GM19438 (cell line): ENCODE measurements around the gene CSHL1.

Experiments
- ATAC-seq: cut with Tn5 transposase; IDR thresholded peaks from one replicate; pipeline ENCODE4 v1.9.1; 2021; ENCODE audit warnings: low read depth; ENCODE audit not compliant: unreplicated experiment

CSHL1 gene

GRCh38 chr17:63911041-63911635, at the start of gene CSHL1:
Gene CSHL1, minus strand, starts transcription at chr17:63911258. Its CDS starts 62 bp downstream, at chr17:63911196.
- ATAC-seq = no peak

DNA sequence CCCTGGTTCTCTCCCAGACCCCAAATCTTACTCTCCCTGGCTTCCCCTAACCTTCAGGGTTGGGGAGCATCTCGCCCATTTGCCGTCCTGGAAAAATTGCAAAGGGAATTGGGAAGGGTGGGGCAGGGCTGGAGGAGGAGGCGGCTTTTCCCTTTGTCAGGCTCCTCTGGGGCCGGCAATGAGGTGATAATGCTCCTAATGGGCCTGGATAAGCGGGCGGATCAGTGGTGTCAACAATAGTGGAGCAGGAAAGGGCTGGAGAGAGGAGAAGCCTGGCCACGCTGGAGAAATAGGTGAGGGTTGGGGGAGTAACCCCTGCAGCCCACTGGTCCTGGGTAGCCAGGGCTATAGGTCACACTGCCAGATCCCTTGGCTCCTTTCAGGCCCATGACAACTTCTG, 49.4 kb upstream of the CSHL1 start:
- ATAC-seq = no peak

DNA sequence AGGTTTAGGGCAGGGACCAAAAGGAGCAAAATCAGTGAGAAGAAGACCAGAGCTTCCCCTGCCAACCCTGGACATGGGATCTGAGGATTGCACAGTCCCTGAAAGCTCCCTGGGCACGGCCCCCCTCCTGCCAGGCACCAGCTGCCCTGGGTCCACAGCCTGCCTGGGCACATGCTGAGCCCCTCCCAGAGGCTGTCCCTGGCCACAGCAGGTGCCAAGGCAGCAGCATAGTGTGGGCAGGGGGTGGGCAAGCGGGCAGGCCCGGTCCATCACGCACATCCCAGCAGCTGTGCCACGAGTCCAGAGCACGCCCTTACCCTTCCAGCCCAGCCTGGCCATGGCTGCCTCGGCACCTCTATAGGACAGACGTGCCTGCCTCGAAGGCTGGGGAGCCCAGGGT, 48.9 kb upstream of the CSHL1 start:
- no peak for ATAC-seq

- ATAC-seq = no peak
Observed at GRCh38 chr17:63956296-63956920, 45.4 kb upstream of the CSHL1 start.

DNA sequence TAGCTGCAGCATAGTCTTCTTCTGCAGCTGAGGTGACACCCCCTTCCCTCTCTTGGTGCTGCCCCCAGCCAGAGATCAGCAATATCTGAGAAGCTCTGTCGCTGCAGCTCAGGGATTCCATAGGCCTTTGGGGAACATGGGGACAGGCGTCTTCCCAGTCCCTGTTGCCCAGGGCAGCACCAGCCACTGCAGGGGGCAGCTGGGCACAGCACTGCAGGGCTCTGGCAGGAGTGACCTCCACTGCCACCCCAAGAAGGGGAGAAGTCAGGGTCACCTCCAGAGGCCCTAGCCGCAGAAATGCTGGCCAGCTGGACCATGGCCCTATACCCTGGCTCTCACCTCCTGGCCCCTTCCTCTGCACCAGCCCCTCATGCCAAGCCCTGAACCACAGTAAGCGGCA, 44.7 kb upstream of the CSHL1 start:
- no peak for ATAC-seq

- ATAC-seq = no peak
Observed at GRCh38 chr17:63955232-63955631, 44.2 kb upstream of the CSHL1 start.

DNA sequence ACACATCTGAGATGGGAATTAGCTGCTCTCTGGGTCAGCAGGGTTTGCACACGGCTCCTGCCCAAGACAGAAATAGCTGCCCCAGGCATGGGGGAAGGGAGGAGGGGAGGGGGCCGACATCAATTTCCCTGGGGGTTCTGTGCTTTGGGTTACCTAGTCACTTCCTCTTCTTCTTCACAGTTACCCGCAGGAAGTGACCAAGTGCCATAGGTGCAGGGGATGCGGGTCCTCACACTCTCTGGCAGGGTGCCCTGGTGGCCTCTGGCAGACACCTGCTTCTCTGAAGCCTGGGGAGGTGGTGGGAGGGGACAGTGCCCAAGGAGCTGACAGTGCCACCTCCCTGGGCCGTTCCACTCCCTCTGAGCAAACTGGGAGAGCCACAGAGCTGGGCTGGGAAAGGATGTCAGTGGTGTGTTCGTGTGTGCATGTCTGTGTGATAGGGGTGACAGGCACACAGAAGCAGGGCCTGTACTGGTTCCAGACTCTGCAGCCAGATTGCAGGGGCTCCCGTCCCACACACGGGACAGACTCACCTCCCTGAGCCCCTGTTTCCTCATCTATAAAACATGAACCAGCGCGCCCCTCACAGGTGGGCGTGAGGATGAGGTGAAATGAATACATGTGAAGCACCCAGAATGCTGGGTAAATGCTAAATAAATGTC, 43.5 kb upstream of the CSHL1 start:
- ATAC-seq = no peak

- ATAC-seq = no peak
Observed at GRCh38 chr17:63950940-63951907, 40.2 kb upstream of the CSHL1 start.

GRCh38 chr17:63949576-63950250, 38.7 kb upstream of the CSHL1 start:
- ATAC-seq = no peak

DNA sequence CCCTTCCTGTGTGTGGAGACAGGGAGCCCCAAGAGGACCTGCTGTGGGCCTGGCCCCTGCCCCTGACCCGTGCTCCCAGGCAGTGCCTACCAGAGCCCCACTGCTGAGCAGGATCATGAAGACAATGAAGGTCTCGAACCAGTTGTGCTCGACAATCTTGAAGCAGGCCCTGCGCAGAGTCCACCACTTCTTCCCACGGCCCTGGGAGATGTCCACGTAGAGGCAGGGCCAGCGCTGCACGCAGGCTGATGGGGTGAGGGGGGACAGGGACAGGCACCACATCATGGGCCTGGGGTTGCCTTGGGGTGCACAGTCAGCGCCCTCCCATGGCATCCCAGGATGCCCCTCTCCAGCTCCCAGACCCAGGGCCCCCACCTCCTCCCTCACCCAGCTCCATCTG, 37.5 kb upstream of the CSHL1 start:
- ATAC-seq = no peak

GRCh38 chr17:63947711-63948330, 36.8 kb upstream of the CSHL1 start:
- ATAC-seq = no peak

GRCh38 chr17:63946440-63947363, 35.6 kb upstream of the CSHL1 start:
- no peak for ATAC-seq

GRCh38 chr17:63945784-63946439, 34.9 kb upstream of the CSHL1 start:
- no peak for ATAC-seq

- ATAC-seq = no peak
Observed at GRCh38 chr17:63944736-63945499, 33.9 kb upstream of the CSHL1 start.

DNA sequence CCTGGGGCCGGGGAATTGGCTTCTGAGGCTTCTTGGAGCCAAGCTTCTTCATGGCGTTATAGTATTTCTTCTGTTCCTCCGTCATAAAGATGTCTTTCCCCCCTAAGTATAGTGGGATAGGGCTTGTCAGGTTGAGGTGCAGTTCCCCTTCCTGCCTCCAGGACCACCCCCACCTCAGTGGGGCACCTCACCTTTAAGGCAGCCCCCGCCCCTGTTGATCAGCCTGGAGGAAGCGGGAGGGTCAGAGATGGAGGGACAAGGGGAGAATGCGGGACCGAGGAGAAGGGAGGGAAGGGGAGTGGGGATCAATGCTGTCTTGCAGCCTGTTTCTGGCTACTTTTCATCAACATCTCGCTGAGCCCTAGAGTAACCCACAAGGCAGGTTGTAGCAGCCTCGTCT, 32.7 kb upstream of the CSHL1 start:
- ATAC-seq = no peak

- no peak for ATAC-seq
Observed at GRCh38 chr17:63942309-63942985, 31.4 kb upstream of the CSHL1 start.

GRCh38 chr17:63941751-63942150, 30.7 kb upstream of the CSHL1 start:
- no peak for ATAC-seq
